Stimulated activated CD8-positive, alpha-beta memory T cell treated with anti-CD3 and anti-CD28 coated beads, Interleukin-12 subunit alpha, Interleukin-12 subunit beta, amount 100 ng/mL, for 1 hour (primary cell): ENCODE measurements around the gene CREBL2.

Experiments used
- DNase-seq: peaks from one replicate; pipeline ENCODE4 v3.0.0-alpha.2; 2020; ENCODE audit warnings: low read depth

The CREBL2 gene

GRCh38 chr12:12681061-12681765, 69.5 kb downstream of the CREBL2 start:
- DNase-seq = no peak

- DNase-seq = no peak
Measured at GRCh38 chr12:12682284-12682683, 70.6 kb downstream of the CREBL2 start.

- DNase-seq = no peak
Measured at GRCh38 chr12:12683136-12683697, 71.5 kb downstream of the CREBL2 start.

DNA sequence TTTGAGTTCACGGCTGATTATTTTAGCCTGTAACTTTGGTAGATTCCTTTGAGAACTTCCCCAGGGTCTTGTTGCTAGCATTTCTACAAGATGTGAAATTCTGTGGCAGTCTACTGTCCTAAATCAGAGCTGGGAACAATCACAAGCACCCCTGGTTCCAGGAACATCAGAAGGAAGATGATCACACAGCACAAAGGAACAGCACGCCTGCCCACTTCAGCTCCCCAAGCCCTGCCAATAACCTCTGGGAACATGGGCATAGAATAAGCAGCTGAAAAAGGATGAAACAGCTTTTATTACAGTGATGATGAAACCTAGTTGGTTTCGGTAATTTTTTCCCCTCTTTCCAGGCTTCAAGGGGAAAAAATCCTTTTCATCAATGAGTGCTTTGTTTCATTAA, 72.0 kb downstream of the CREBL2 start:
- DNase-seq = no peak

DNA sequence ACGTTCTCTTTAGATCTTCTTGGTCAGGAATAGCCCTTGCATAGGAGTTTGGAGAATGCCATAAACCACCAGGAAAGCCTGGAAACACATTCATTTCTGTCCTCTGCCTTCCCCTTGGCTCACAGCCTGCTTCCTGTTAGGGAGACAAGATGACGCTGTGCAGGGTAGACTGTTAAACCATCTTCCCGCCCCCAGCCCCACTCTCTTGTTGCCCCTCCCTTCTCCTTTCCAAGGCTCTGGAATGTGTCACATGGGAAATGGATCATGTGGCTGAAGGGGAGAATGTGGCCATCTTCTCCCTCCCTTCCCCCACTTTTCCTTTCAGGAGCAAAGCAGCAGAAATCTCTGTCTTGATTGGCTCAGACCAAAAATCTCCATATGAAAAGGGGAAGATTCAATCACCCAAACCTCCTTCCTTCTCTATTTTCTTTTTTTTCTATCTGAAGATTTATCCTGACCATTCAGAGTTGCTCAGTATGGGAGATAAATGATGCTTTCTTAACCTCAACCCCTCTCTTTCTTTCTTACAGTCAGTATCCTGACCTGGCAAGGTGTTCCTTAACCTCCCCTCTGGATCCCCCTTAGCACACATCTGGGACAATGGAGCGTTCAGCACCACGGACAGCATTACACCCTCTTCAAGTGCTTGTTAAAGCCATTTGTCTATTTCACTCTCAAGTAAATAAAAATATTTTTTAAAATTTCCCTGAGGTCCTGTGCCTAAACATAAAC, 72.9 kb downstream of the CREBL2 start:
- no peak for DNase-seq

DNA sequence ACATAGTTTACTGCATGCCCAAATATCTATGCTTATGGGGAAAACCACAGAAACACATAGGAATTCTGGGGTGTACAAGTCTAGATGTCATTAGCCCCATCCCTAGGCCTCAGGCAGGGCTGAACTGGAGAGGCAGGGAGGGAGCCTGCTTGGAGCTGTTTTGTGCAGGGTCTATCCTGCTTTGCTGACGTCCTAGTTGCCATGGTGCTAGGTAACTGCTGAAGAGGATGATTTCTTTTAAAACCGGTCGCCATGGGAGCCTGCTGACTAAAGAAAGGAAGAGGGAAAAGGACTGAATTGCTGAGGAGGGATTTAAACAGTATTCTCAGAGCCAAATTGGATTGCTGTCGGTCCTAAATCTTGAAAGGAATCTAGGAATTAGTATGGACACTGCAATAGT, 73.6 kb downstream of the CREBL2 start:
- no peak for DNase-seq

- no peak for DNase-seq
Measured at GRCh38 chr12:12686472-12686871, 74.8 kb downstream of the CREBL2 start.

- DNase-seq = no peak
Measured at GRCh38 chr12:12686925-12687324, 75.2 kb downstream of the CREBL2 start.

- no peak for DNase-seq
Measured at GRCh38 chr12:12689647-12690300, 78.1 kb downstream of the CREBL2 start.

- DNase-seq = no peak
Measured at GRCh38 chr12:12691549-12691948, 79.9 kb downstream of the CREBL2 start.

- no peak for DNase-seq
Measured at GRCh38 chr12:12693111-12693671, 81.5 kb downstream of the CREBL2 start.
